K562 (cell line): ENCODE measurements around the gene HBB. TPM values are rescaled to one million over a fixed set of nuclear protein-coding genes. Genes with fewer than 3 reads are reported as not detected.

ENCODE experiments used
- BCOR ChIP-seq: fragments of 450-650 bp; IDR thresholded peaks from 2 replicates; pipeline ENCODE4 v1.6.1; 2016
- CEBPG ChIP-seq, 3 experiments: fragments of 200-800 bp in 1 of 3; sonication (Bioruptor generic) in 1 of 3; sonication (generic) in 1 of 3; formaldehyde crosslinking in 1 of 3; IDR thresholded peaks in 2 of 3; conservative IDR thresholded peaks in 1 of 3; 2 replicates each; pipeline versions ENCODE4 v1.6.1 to v1.8.0; 2016 to 2022; ENCODE audit warnings: missing compliant biosample characterization in 2 of 3, missing genetic modification characterization in 2 of 3, mild to moderate bottlenecking in 1 of 3, missing genetic modification reagents in 1 of 3
- CGGBP1 ChIP-seq: fragments of 250-450 bp; sonication (Bioruptor Pico); IDR thresholded peaks from 2 replicates; pipeline ENCODE4 v1.9.0; 2021; ENCODE audit warnings: mild to moderate bottlenecking
- CTCF ChIP-seq, 3 experiments: IDR thresholded peaks in 2 of 3; conservative IDR thresholded peaks in 1 of 3; 2 replicates each; pipeline ENCODE4 v1.5.1; 2011 to 2012; ENCODE audit warnings: low read length in 3 of 3, mild to moderate bottlenecking in 3 of 3, control low read depth in 2 of 3, improper control_type of control experiment in 1 of 3, inconsistent platforms in 1 of 3, low read depth in 1 of 3, mixed read lengths in 1 of 3, moderate library complexity in 1 of 3; ENCODE audit not compliant: insufficient read depth in 2 of 3
- DDX20 ChIP-seq: fragments of 450-650 bp; IDR thresholded peaks from 2 replicates; pipeline ENCODE4 v1.6.1; 2016; ENCODE audit warnings: missing genetic modification characterization, low read depth, mild to moderate bottlenecking, missing compliant biosample characterization, moderate library complexity
- ELF4 ChIP-seq: fragments of 450-650 bp; formaldehyde crosslinking; IDR thresholded peaks from 2 replicates; pipeline ENCODE4 v1.4.0; 2022; ENCODE audit warnings: missing genetic modification characterization
- ERF ChIP-seq: fragments of 450-650 bp; formaldehyde crosslinking; IDR thresholded peaks from 2 replicates; pipeline ENCODE4 v1.4.0; 2020; ENCODE audit warnings: mild to moderate bottlenecking, mixed read lengths
- FOXJ2 ChIP-seq: fragments of 200-800 bp; sonication (Bioruptor generic); IDR thresholded peaks from 2 replicates; pipeline ENCODE4 v1.6.1; 2016; ENCODE audit warnings: missing genetic modification characterization, missing compliant biosample characterization
- HDAC2 ChIP-seq: fragments of 450-650 bp; IDR thresholded peaks from 2 replicates; pipeline ENCODE4 v1.6.1; 2016; ENCODE audit warnings: mild to moderate bottlenecking
- PML ChIP-seq: IDR thresholded peaks from 2 replicates; pipeline ENCODE4 v1.6.1; 2012; ENCODE audit warnings: low read length, inconsistent platforms
- PRMT5 ChIP-seq: sonication (generic); formaldehyde crosslinking; IDR thresholded peaks from 2 replicates; pipeline ENCODE4 v1.5.0; 2020; ENCODE audit warnings: missing genetic modification reagents
- RAD21 ChIP-seq, 2 experiments: fragments of 250-450 bp in 1 of 2; fragments of 450-650 bp in 1 of 2; sonication (Bioruptor Pico) in 1 of 2; formaldehyde crosslinking in 1 of 2; IDR thresholded peaks in 1 of 2; conservative IDR thresholded peaks in 1 of 2; 2 replicates each; pipeline versions ENCODE4 v1.4.0 to v1.8.0; 2020 to 2022; ENCODE audit warnings: mild to moderate bottlenecking in 2 of 2, moderate library complexity in 1 of 2
- RBFOX2 ChIP-seq: fragments of 200-400 bp; formaldehyde crosslinking; IDR thresholded peaks from 2 replicates; pipeline ENCODE4 v1.6.1; 2017; ENCODE audit warnings: low read depth, mild to moderate bottlenecking, low read length, moderate library complexity
- ZBTB17 ChIP-seq: fragments of 450-650 bp; formaldehyde crosslinking; IDR thresholded peaks from 2 replicates; pipeline ENCODE4 v1.4.0; 2020; ENCODE audit warnings: mild to moderate bottlenecking
- polyA plus RNA-seq, 8 experiments: library from polyadenylated mRNA; depleted of rRNA in 4 of 8; stranded (reverse) in 5 of 8; unstranded in 3 of 8; fragments of >200 nt; fragmentation: Nextera tagmentation in 2 of 8; fragmentation: Illumina TruSeq in 1 of 8; extraction: Ambion mirVana in 2 of 8; extraction: Trizol in 1 of 8; gene quantifications; 2 replicates each; pipeline versions ENCODE4 v1.2.1 to v1.2.3, GENCODE V29; 2011 to 2014; ENCODE audit warnings: inconsistent platforms in 1 of 8, missing spikeins in 1 of 8
- total RNA-seq, 7 experiments: library from RNA; depleted of rRNA in 6 of 7; stranded (reverse); fragments of >200 nt in 6 of 7; fragmentation: Illumina TruSeq in 2 of 7; extraction: Trizol in 2 of 7; gene quantifications; 2 replicates each; pipeline versions ENCODE4 v1.2.1 to v1.2.3, GENCODE V29; 2011 to 2021; ENCODE audit warnings: low replicate concordance in 1 of 7
- TF ChIP-seq, protein P1 (sequence below): fragments of 250-450 bp; sonication (Bioruptor Pico); IDR thresholded peaks from 2 replicates; pipeline ENCODE4 v1.6.1; 2021; ENCODE audit warnings: mild to moderate bottlenecking
- TF ChIP-seq, protein P2 (sequence below): sonication (generic); IDR thresholded peaks from 2 replicates; pipeline ENCODE4 v1.6.1; 2016
- TF ChIP-seq, protein P3 (sequence below), 3 experiments: fragments of 200-800 bp in 1 of 3; fragments of 250-450 bp in 1 of 3; fragments of 450-650 bp in 1 of 3; sonication (Bioruptor Pico) in 1 of 3; sonication (Bioruptor generic) in 1 of 3; formaldehyde crosslinking in 1 of 3; IDR thresholded peaks; 2 replicates each; pipeline versions ENCODE4 v1.6.1 to v1.8.0; 2016 to 2022; ENCODE audit warnings: mild to moderate bottlenecking in 2 of 3, missing genetic modification characterization in 2 of 3, missing compliant biosample characterization in 1 of 3, moderate library complexity in 1 of 3
- TF ChIP-seq, protein P4 (sequence below): fragments of 450-650 bp; IDR thresholded peaks from 2 replicates; pipeline ENCODE4 v1.6.1; 2017; ENCODE audit warnings: antibody characterized with exemption

HBB gene
- total and polyA plus RNA-seq, 9 of the 15 experiments (the other 6 are each of a cell fraction or from before 2014, with no cell fraction given): 0.33 to 3.4 (median 1.2) TPM; not detected in 2

- TF ChIP-seq DDX20 (no peak), BCOR (peak; percentile 21; the same call in 1 of the 2 replicates), ERF (CRISPR knock-in tag) (no peak), CEBPG (CRISPR knock-in tag; IDR thresholded peaks at IDR 0.05) (no peak), CEBPG (tag; conservative IDR thresholded peaks at IDR 0.05 in 1 of 2, IDR thresholded peaks at IDR 0.05 in 1 of 2) (no peak), PML (no peak), ZBTB17 (CRISPR knock-in tag) (no peak), RAD21 (CRISPR knock-in tag; conservative IDR thresholded peaks at IDR 0.05 in 1 of 2, IDR thresholded peaks at IDR 0.05 in 1 of 2) (peak in 1 of 2 experiments; percentile 17; a peak in 1 of 4 replicates), ELF4 (CRISPR knock-in tag) (peak; percentile 96), FOXJ2 (no peak), RBFOX2 (0 out of 2 replicates have a peak, but pooled peaks have one; percentile 15), HDAC2 (peak; percentile 55; the same call in 1 of the 2 replicates), CTCF (IDR thresholded peaks at IDR 0.05 in 2 of 3, conservative IDR thresholded peaks at IDR 0.05 in 1 of 3; ENCODE audit: insufficient read depth in 2 of 3, low read depth in 1 of 3, low read length in 3 of 3) (no peak), PRMT5 (CRISPR knock-in tag) (no peak), CGGBP1 (CRISPR knock-in tag) (peak; percentile 2; the same call in 1 of the 2 replicates)
- TF ChIP-seq, protein P1, sequence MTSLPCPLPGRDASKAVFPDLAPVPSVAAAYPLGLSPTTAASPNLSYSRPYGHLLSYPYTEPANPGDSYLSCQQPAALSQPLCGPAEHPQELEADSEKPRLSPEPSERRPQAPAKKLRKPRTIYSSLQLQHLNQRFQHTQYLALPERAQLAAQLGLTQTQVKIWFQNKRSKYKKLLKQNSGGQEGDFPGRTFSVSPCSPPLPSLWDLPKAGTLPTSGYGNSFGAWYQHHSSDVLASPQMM (CRISPR knock-in tag): no peak
- TF ChIP-seq, protein P2, sequence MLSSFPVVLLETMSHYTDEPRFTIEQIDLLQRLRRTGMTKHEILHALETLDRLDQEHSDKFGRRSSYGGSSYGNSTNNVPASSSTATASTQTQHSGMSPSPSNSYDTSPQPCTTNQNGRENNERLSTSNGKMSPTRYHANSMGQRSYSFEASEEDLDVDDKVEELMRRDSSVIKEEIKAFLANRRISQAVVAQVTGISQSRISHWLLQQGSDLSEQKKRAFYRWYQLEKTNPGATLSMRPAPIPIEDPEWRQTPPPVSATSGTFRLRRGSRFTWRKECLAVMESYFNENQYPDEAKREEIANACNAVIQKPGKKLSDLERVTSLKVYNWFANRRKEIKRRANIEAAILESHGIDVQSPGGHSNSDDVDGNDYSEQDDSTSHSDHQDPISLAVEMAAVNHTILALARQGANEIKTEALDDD: peak; percentile 83
- TF ChIP-seq, protein P3, sequence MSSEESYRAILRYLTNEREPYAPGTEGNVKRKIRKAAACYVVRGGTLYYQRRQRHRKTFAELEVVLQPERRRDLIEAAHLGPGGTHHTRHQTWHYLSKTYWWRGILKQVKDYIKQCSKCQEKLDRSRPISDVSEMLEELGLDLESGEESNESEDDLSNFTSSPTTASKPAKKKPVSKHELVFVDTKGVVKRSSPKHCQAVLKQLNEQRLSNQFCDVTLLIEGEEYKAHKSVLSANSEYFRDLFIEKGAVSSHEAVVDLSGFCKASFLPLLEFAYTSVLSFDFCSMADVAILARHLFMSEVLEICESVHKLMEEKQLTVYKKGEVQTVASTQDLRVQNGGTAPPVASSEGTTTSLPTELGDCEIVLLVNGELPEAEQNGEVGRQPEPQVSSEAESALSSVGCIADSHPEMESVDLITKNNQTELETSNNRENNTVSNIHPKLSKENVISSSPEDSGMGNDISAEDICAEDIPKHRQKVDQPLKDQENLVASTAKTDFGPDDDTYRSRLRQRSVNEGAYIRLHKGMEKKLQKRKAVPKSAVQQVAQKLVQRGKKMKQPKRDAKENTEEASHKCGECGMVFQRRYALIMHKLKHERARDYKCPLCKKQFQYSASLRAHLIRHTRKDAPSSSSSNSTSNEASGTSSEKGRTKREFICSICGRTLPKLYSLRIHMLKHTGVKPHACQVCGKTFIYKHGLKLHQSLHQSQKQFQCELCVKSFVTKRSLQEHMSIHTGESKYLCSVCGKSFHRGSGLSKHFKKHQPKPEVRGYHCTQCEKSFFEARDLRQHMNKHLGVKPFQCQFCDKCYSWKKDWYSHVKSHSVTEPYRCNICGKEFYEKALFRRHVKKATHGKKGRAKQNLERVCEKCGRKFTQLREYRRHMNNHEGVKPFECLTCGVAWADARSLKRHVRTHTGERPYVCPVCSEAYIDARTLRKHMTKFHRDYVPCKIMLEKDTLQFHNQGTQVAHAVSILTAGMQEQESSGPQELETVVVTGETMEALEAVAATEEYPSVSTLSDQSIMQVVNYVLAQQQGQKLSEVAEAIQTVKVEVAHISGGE (CRISPR knock-in tag; IDR thresholded peaks at IDR 0.05): no peak
- TF ChIP-seq, protein P4, sequence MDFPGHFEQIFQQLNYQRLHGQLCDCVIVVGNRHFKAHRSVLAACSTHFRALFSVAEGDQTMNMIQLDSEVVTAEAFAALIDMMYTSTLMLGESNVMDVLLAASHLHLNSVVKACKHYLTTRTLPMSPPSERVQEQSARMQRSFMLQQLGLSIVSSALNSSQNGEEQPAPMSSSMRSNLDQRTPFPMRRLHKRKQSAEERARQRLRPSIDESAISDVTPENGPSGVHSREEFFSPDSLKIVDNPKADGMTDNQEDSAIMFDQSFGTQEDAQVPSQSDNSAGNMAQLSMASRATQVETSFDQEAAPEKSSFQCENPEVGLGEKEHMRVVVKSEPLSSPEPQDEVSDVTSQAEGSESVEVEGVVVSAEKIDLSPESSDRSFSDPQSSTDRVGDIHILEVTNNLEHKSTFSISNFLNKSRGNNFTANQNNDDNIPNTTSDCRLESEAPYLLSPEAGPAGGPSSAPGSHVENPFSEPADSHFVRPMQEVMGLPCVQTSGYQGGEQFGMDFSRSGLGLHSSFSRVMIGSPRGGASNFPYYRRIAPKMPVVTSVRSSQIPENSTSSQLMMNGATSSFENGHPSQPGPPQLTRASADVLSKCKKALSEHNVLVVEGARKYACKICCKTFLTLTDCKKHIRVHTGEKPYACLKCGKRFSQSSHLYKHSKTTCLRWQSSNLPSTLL: no peak
These were observed 40.2 kb upstream of the HBB start (continued) for GRCh38 chr11:5267033-5267563.
